HL-60 (cell line): ENCODE data around the gene SNTB2.

ENCODE experiments used
- DNase-seq, 2 experiments: peaks; one replicate each; pipeline ENCODE4 v3.0.0-alpha.2; 2010 to 2020; ENCODE audit warnings: low read depth in 1 of 2, low spot score in 1 of 2
- H3K27ac ChIP-seq: fragments of 250-450 bp; sonication (Bioruptor Pico); replicated peaks from 2 replicates; pipeline ENCODE4 v1.5.1; 2020; ENCODE audit warnings: mild to moderate bottlenecking, moderate library complexity
- H3K27me3 ChIP-seq: fragments of 250-450 bp; sonication (Bioruptor Pico); 2 replicates; pipeline ENCODE4 v1.5.1; 2021; ENCODE audit warnings: mild to moderate bottlenecking, moderate library complexity; ENCODE audit not compliant: insufficient read depth, poor library complexity, severe bottlenecking
- H3K4me3 ChIP-seq: replicated peaks from 2 replicates; pipeline ENCODE4 v1.5.1; 2011; ENCODE audit warnings: mild to moderate bottlenecking, control low read depth, low read length; ENCODE audit not compliant: insufficient read depth
- CTCF ChIP-seq: IDR thresholded peaks from one replicate; pipeline ENCODE4 v1.5.1; 2011; ENCODE audit warnings: low read length, control low read depth, inconsistent platforms; ENCODE audit not compliant: insufficient read depth
- GABPA ChIP-seq: IDR thresholded peaks from 2 replicates; pipeline ENCODE4 v1.6.1; 2012; ENCODE audit warnings: low read depth
- POLR2AphosphoS5 ChIP-seq: IDR thresholded peaks from 2 replicates; pipeline ENCODE4 v1.6.1; 2012; ENCODE audit warnings: low read depth
- SPI1 ChIP-seq: IDR thresholded peaks from 2 replicates; pipeline ENCODE4 v1.6.1; 2012; ENCODE audit warnings: low read depth, mild to moderate bottlenecking, borderline replicate concordance
- TF ChIP-seq, protein P1 (sequence below): IDR thresholded peaks from 2 replicates; pipeline ENCODE4 v1.6.1; 2012; ENCODE audit warnings: low read depth; ENCODE audit not compliant: insufficient replicate concordance

The SNTB2 gene

GRCh38 chr16:69351309-69352027 lies 164.5 kb downstream of the SNTB2 start, which contains the start of gene TMED6:
Gene TMED6, minus strand, starts transcription at chr16:69351786. Its CDS starts 33 bp downstream, at chr16:69351753.
- TF ChIP-seq, protein P1, sequence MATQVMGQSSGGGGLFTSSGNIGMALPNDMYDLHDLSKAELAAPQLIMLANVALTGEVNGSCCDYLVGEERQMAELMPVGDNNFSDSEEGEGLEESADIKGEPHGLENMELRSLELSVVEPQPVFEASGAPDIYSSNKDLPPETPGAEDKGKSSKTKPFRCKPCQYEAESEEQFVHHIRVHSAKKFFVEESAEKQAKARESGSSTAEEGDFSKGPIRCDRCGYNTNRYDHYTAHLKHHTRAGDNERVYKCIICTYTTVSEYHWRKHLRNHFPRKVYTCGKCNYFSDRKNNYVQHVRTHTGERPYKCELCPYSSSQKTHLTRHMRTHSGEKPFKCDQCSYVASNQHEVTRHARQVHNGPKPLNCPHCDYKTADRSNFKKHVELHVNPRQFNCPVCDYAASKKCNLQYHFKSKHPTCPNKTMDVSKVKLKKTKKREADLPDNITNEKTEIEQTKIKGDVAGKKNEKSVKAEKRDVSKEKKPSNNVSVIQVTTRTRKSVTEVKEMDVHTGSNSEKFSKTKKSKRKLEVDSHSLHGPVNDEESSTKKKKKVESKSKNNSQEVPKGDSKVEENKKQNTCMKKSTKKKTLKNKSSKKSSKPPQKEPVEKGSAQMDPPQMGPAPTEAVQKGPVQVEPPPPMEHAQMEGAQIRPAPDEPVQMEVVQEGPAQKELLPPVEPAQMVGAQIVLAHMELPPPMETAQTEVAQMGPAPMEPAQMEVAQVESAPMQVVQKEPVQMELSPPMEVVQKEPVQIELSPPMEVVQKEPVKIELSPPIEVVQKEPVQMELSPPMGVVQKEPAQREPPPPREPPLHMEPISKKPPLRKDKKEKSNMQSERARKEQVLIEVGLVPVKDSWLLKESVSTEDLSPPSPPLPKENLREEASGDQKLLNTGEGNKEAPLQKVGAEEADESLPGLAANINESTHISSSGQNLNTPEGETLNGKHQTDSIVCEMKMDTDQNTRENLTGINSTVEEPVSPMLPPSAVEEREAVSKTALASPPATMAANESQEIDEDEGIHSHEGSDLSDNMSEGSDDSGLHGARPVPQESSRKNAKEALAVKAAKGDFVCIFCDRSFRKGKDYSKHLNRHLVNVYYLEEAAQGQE, result no peak
- TF ChIP-seq POLR2AphosphoS5 (no peak), CTCF (no peak), GABPA (no peak), SPI1 (no peak)
- Histone ChIP-seq H3K27me3 (no peaks in the 10 kb centered on the region), H3K27ac (no peak within 1 kb of the TSS), H3K4me3 (no peak within 1 kb of the TSS)
- no peak for DNase-seq
